ENCODE results near the gene SPATA18. TPM values are rescaled to one million over a fixed set of nuclear protein-coding genes. Genes with fewer than 3 reads are reported as not detected.

The SPATA18 gene
- total and polyA plus RNA-seq, 9 of the 15 experiments (the other 6 are each of a cell fraction or from before 2014, with no cell fraction given) = 0.09 TPM; not detected in 8

Other genes with a start within 250 kb of the SPATA18 start
- 15.1 and 17.1 TPM in 2 replicates for gene DCUN1D4, start 208.2 kb upstream of the SPATA18 start, total RNA-seq (2014; rRNA removed)
- gene DCUN1D4, start 208.2 kb upstream of the SPATA18 start, total RNA-seq (2014; rRNA removed; fragmentation: Illumina TruSeq; extraction: Trizol) = 28.8 and 31.3 TPM in 2 replicates
- 23.0 TPM in 2 replicates for gene DCUN1D4, start 208.2 kb upstream of the SPATA18 start, total RNA-seq (2015; rRNA removed; fragmentation: Illumina TruSeq; extraction: Trizol)
- 33.5 and 35.3 TPM in 2 replicates for gene DCUN1D4, start 208.2 kb upstream of the SPATA18 start, total RNA-seq (2021)
- 61.0 and 73.5 TPM in 2 replicates for gene DCUN1D4, start 208.2 kb upstream of the SPATA18 start, polyA plus RNA-seq (2011; rRNA removed)
- gene DCUN1D4, start 208.2 kb upstream of the SPATA18 start, polyA plus RNA-seq (2014; fragmentation: Illumina TruSeq; extraction: Trizol) = 20.5 and 22.8 TPM in 2 replicates
- gene DCUN1D4, start 208.2 kb upstream of the SPATA18 start, polyA plus RNA-seq (2014; fragmentation: Nextera tagmentation; extraction: Ambion mirVana) = 10 to 100 TPM; 17.0 TPM
- 27.0 and 32.0 TPM in 2 replicates for gene DCUN1D4, start 208.2 kb upstream of the SPATA18 start, polyA plus RNA-seq (2014; rRNA removed)
- gene LRRC66, start 30.9 kb upstream of the SPATA18 start, total RNA-seq (2014; rRNA removed) = not detected in 2 replicates
- gene LRRC66, start 30.9 kb upstream of the SPATA18 start, total RNA-seq (2014; rRNA removed; fragmentation: Illumina TruSeq; extraction: Trizol) = not detected in 2 replicates
- gene LRRC66, start 30.9 kb upstream of the SPATA18 start, total RNA-seq (2015; rRNA removed; fragmentation: Illumina TruSeq; extraction: Trizol) = not detected in 2 replicates
- gene LRRC66, start 30.9 kb upstream of the SPATA18 start, total RNA-seq (2021) = not detected in 2 replicates
- gene LRRC66, start 30.9 kb upstream of the SPATA18 start, polyA plus RNA-seq (2011; rRNA removed) = not detected in 2 replicates
- not detected in 2 replicates for gene LRRC66, start 30.9 kb upstream of the SPATA18 start, polyA plus RNA-seq (2014; fragmentation: Illumina TruSeq; extraction: Trizol)
- gene LRRC66, start 30.9 kb upstream of the SPATA18 start, polyA plus RNA-seq (2014; fragmentation: Nextera tagmentation; extraction: Ambion mirVana) = not detected
- gene LRRC66, start 30.9 kb upstream of the SPATA18 start, polyA plus RNA-seq (2014; rRNA removed) = not detected in 2 replicates
- gene SGCB, start 13.0 kb upstream of the SPATA18 start, total RNA-seq (2014; rRNA removed) = not detected in 2 replicates
- 0.04 TPM in 1 of 2 replicates, not detected in the other for gene SGCB, start 13.0 kb upstream of the SPATA18 start, total RNA-seq (2014; rRNA removed; fragmentation: Illumina TruSeq; extraction: Trizol)
- not detected in 2 replicates for gene SGCB, start 13.0 kb upstream of the SPATA18 start, total RNA-seq (2015; rRNA removed; fragmentation: Illumina TruSeq; extraction: Trizol)
- 0.09 and 0.20 TPM in 2 replicates for gene SGCB, start 13.0 kb upstream of the SPATA18 start, total RNA-seq (2021)
- gene SGCB, start 13.0 kb upstream of the SPATA18 start, polyA plus RNA-seq (2011; rRNA removed) = 0.08 and 0.13 TPM in 2 replicates
- 0.08 and 0.09 TPM in 2 replicates for gene SGCB, start 13.0 kb upstream of the SPATA18 start, polyA plus RNA-seq (2014; fragmentation: Illumina TruSeq; extraction: Trizol)
- gene SGCB, start 13.0 kb upstream of the SPATA18 start, polyA plus RNA-seq (2014; fragmentation: Nextera tagmentation; extraction: Ambion mirVana) = under 1 TPM; 0.01 to 0.06 TPM
- 0.04 TPM in 1 of 2 replicates, not detected in the other for gene SGCB, start 13.0 kb upstream of the SPATA18 start, polyA plus RNA-seq (2014; rRNA removed)

Measured in K562 (cell line).